Ishikawa (cell line): ENCODE data around the gene IFI27L1.

Experiments used
- EGR1 ChIP-seq: IDR thresholded peaks from 2 replicates; pipeline ENCODE4 v1.6.1; 2012
- EP300 ChIP-seq: IDR thresholded peaks from 2 replicates; pipeline ENCODE4 v1.6.1; 2012; ENCODE audit warnings: borderline replicate concordance
- MAX ChIP-seq: IDR thresholded peaks from 2 replicates; pipeline ENCODE4 v1.6.1; 2012
- TAF1 ChIP-seq: IDR thresholded peaks from 2 replicates; pipeline ENCODE4 v1.6.1; 2012; ENCODE audit warnings: low read depth, mild to moderate bottlenecking
- USF1 ChIP-seq: IDR thresholded peaks from 2 replicates; pipeline ENCODE4 v1.6.1; 2012

DNA sequence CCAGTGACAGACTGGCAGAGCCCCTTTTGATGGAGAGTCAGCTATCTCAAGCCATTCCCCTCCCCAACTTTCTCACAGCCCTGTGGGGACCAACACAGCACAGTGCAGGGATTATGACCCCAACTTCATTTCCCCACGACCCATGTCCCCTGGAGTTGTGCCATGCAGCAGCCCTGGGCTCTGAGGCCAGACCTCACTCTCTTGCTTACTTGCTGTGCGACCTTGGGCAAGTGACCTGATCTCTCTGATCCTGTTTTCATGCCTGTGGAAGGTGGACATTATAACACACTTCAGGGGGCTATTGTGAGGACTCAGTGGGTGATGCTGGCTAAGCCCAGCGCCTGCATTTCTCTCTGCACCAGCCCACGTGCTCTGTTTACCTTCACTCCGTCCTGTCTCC is 40.9 kb upstream of the IFI27L1 start:
- TF ChIP-seq MAX (no peak), USF1 (no peak), EGR1 (no peak), EP300 (no peak), TAF1 (no peak)
